Sigmoid colon (tissue), 7 donors: ENCODE results near the gene TMEM109. TPM values are rescaled to one million over a fixed set of nuclear protein-coding genes. Genes with fewer than 3 reads are reported as not detected.

Experiments used
- DNase-seq: peaks from one replicate; pipeline ENCODE4 v3.0.0-alpha.2; 2019
- H3K27ac ChIP-seq, 4 donors: fragments of 200-600 bp; sonication (generic); one replicate each; pipeline ENCODE4 v1.5.1; 2016 to 2019; ENCODE audit warnings: mild to moderate bottlenecking in 1 of 4
- H3K27me3 ChIP-seq, 3 donors: fragments of 200-600 bp; sonication (generic); one replicate each; pipeline ENCODE4 v1.5.1; 2019; ENCODE audit warnings: mild to moderate bottlenecking in 1 of 3
- H3K36me3 ChIP-seq, 4 donors: fragments of 200-600 bp; sonication (generic); one replicate each; pipeline ENCODE4 v1.5.1; 2016 to 2019
- H3K4me1 ChIP-seq, 4 donors: fragments of 200-600 bp; sonication (generic); one replicate each; pipeline ENCODE4 v1.5.1; 2017 to 2019
- H3K4me3 ChIP-seq, 4 donors: fragments of 200-600 bp; sonication (generic); one replicate each; pipeline ENCODE4 v1.5.1; 2017 to 2019; ENCODE audit warnings: mild to moderate bottlenecking in 2 of 4, moderate library complexity in 1 of 4
- H3K9me3 ChIP-seq, 4 donors: fragments of 200-600 bp in 3 of 4; sonication (generic) in 3 of 4; one replicate each; pipeline versions ENCODE4 v1.5.1 to v1.6.1; 2013 to 2019
- CTCF ChIP-seq, 4 experiments: fragments of 450-650 bp in 3 of 4; fragments of 200-600 bp in 1 of 4; IDR thresholded peaks; one replicate each; pipeline ENCODE4 v1.5.1; 2016 to 2019; ENCODE audit warnings: antibody characterized with exemption in 4 of 4, mild to moderate bottlenecking in 3 of 4, moderate library complexity in 2 of 4
- EP300 ChIP-seq, 4 donors: sonication (generic); formaldehyde crosslinking; IDR thresholded peaks; one replicate each; pipeline ENCODE4 v1.6.1; 2017; ENCODE audit warnings: antibody characterized with exemption in 4 of 4
- POLR2A ChIP-seq, 2 donors: fragments of 450-650 bp; IDR thresholded peaks; one replicate each; pipeline ENCODE4 v1.6.1; 2016; ENCODE audit warnings: antibody characterized with exemption in 2 of 2, mild to moderate bottlenecking in 2 of 2, moderate library complexity in 2 of 2
- POLR2AphosphoS5 ChIP-seq, 4 donors: sonication (generic); formaldehyde crosslinking; IDR thresholded peaks; one replicate each; pipeline ENCODE4 v1.6.1; 2017; ENCODE audit warnings: antibody characterized with exemption in 4 of 4
- WGBS, 2 donors: extraction: QIAGEN DNeasy Blood & Tissue Kit; methylation state at CpG; one replicate each; pipeline ENCODE4 v1.1.7; 2013; 5-methylcytosine and 5-hydroxymethylcytosine counted together
- intact Hi-C: fragments of 100-400 bp; cut with DNase I; formaldehyde crosslinking; loops from one replicate; pipeline ENCODE4 v1.15.1; 2023
- polyA plus RNA-seq, 3 donors: library from polyadenylated mRNA; stranded (reverse); fragments of 200-250 nt; gene quantifications; one replicate each; pipeline ENCODE4 v1.2.3, GENCODE V29; 2013
- total RNA-seq, 4 donors: library from RNA; depleted of rRNA; stranded (reverse); fragments of >200 nt; gene quantifications; one replicate each; pipeline ENCODE4 v1.1.0, GENCODE V29; 2016
- donor health status: healthy with polysubstance abuse.
- donor health status: Bipolar disorder and iron deficiency.
- donor health status: healthy.

Gene TMEM109
- total and polyA plus RNA-seq, 7 donors, result 16.2 to 115 (median 86.2) TPM

GRCh38 chr11:60917267-60917666 lies 3.3 kb downstream of the TMEM109 start:
- Histone ChIP-seq H3K9me3 (no peaks in the 10 kb centered on the region), H3K36me3 (peaks cover 23 to 27% (median 25%) of the 10 kb centered on the region in 4 donors), H3K27me3 (no peaks in the 10 kb centered on the region), H3K4me3 (no peak overlapping the region), H3K4me1 (peaks cover 0 to 49% (median 38%) of the 10 kb centered on the region in 4 donors), H3K27ac (no peak overlapping the region)
- no peak for DNase-seq
- intact Hi-C loops, result loop anchor here (10.0 kb wide), 2 partner anchors 1058 to 1362 kb away; no protein-coding TSS in a partner anchor
- 97 to 100% methylated on average over 1 of the region's 1 CpG for WGBS, 2 donors
- TF ChIP-seq POLR2AphosphoS5 (IDR thresholded peaks at IDR 0.05) (no peak), CTCF (IDR thresholded peaks at IDR 0.05) (no peak), EP300 (IDR thresholded peaks at IDR 0.05) (no peak)

GRCh38 chr11:60918251-60918938 lies 4.4 kb downstream of the TMEM109 start:
- H3K4me1 ChIP-seq, result peaks cover 0 to 44% (median 33%) of the 10 kb centered on the region in 4 donors
- H3K36me3 ChIP-seq, result peaks cover 26 to 38% (median 30%) of the 10 kb centered on the region in 4 donors
- H3K4me3 ChIP-seq, result no peak overlapping the region
- no peaks in the 10 kb centered on the region for H3K27me3 ChIP-seq
- intact Hi-C loops, result loop anchor here (10.0 kb wide), 2 partner anchors 1056 to 1364 kb away; no protein-coding TSS in a partner anchor
- no peaks in the 10 kb centered on the region for H3K9me3 ChIP-seq
- 94 to 97% methylated on average over 4 of the region's 4 CpGs for WGBS, 2 donors
- no peak for DNase-seq
- TF ChIP-seq POLR2AphosphoS5 (IDR thresholded peaks at IDR 0.05) (no peak), EP300 (IDR thresholded peaks at IDR 0.05) (no peak), CTCF (IDR thresholded peaks at IDR 0.05) (no peak), POLR2A (IDR thresholded peaks at IDR 0.05) (no peak)
- H3K27ac ChIP-seq, result no peak overlapping the region

GRCh38 chr11:60918939-60919265 lies 4.9 kb downstream of the TMEM109 start:
- TF ChIP-seq POLR2AphosphoS5 (IDR thresholded peaks at IDR 0.05) (no peak), CTCF (IDR thresholded peaks at IDR 0.05) (no peak), EP300 (IDR thresholded peaks at IDR 0.05) (no peak), POLR2A (IDR thresholded peaks at IDR 0.05) (no peak)
- Histone ChIP-seq H3K36me3 (peaks cover 26 to 41% (median 30%) of the 10 kb centered on the region in 4 donors), H3K4me1 (peaks cover 0 to 46% (median 36%) of the 10 kb centered on the region in 4 donors)

GRCh38 chr11:60919320-60919719 lies 5.4 kb downstream of the TMEM109 start:
- no peak for DNase-seq
- intact Hi-C loops, result loop anchor here (10.0 kb wide), 2 partner anchors 1055 to 1365 kb away; no protein-coding TSS in a partner anchor
- H3K36me3 ChIP-seq, result peaks cover 26 to 41% (median 30%) of the 10 kb centered on the region in 4 donors
- no peak overlapping the region for H3K27ac ChIP-seq
- H3K27me3 ChIP-seq, result peaks cover 0 to 8% (median 0%) of the 10 kb centered on the region in 3 donors
- H3K4me3 ChIP-seq, result no peak overlapping the region
- peaks cover 0 to 50% (median 39%) of the 10 kb centered on the region in 4 donors for H3K4me1 ChIP-seq
- TF ChIP-seq CTCF (IDR thresholded peaks at IDR 0.05), result no peak
- no peak for TF ChIP-seq POLR2AphosphoS5 (IDR thresholded peaks at IDR 0.05)
- no peak for TF ChIP-seq POLR2A (IDR thresholded peaks at IDR 0.05)
- TF ChIP-seq EP300 (IDR thresholded peaks at IDR 0.05), result no peak
- no peaks in the 10 kb centered on the region for H3K9me3 ChIP-seq
- WGBS, 2 donors, result 75 to 94% methylated on average over 1 of the region's 1 CpG

More at GRCh38 chr11:60918939-60919265, 4.9 kb downstream of the TMEM109 start:
- intact Hi-C loops, result loop anchor here (10.0 kb wide), 2 partner anchors 1056 to 1364 kb away; no protein-coding TSS in a partner anchor
- WGBS, 2 donors, result 57 to 64% methylated on average over 2 of the region's 2 CpGs
- no peak for DNase-seq
- Histone ChIP-seq H3K27me3 (peaks cover 0 to 4% (median 0%) of the 10 kb centered on the region in 3 donors), H3K27ac (no peak overlapping the region), H3K9me3 (no peaks in the 10 kb centered on the region), H3K4me3 (no peak overlapping the region)
